CD4-positive, alpha-beta memory T cell (primary cell): Measurements from ENCODE around the gene PEMT. TPM values are rescaled to one million over a fixed set of nuclear protein-coding genes. Genes with fewer than 3 reads are reported as not detected.

ENCODE experiments used
- CTCF ChIA-PET: fragments of 350-600 bp; sonication (Branson Sonifier 250); formaldehyde crosslinking; loops from one replicate; lab custom pipeline; 2021; ENCODE audit warnings: inconsistent platforms; ENCODE audit not compliant: partially characterized antibody; lab: Charles Lee
- POLR2A ChIA-PET: fragments of 350-600 bp; sonication (Branson Sonifier 250); formaldehyde crosslinking; loops from one replicate; lab custom pipeline; 2021; ENCODE audit not compliant: partially characterized antibody; lab: Charles Lee
- DNase-seq, 5 donors: peaks; one replicate each; pipeline versions ENCODE4 v3.0.0 to v3.0.0-alpha.2; 2020 to 2022; ENCODE audit warnings: mixed read lengths in 1 of 5
- H3K27ac ChIP-seq: one replicate; pipeline ENCODE4 v1.7.0; 2013; ENCODE audit warnings: low read depth, low read length
- H3K27me3 ChIP-seq: 2 replicates; pipeline ENCODE4 v1.7.0; 2013; ENCODE audit warnings: mild to moderate bottlenecking, low read length, moderate library complexity; ENCODE audit not compliant: insufficient read depth
- H3K36me3 ChIP-seq: 2 replicates; pipeline ENCODE4 v1.7.0; 2013; ENCODE audit warnings: mild to moderate bottlenecking, low read length, moderate library complexity; ENCODE audit not compliant: insufficient read depth
- H3K4me1 ChIP-seq: 2 replicates; pipeline ENCODE4 v1.7.0; 2013; ENCODE audit warnings: mild to moderate bottlenecking, low read length, moderate library complexity; ENCODE audit not compliant: insufficient read depth
- H3K4me3 ChIP-seq, 2 donors: one replicate each; pipeline ENCODE4 v1.7.0; 2013; ENCODE audit warnings: low read length in 2 of 2, mild to moderate bottlenecking in 1 of 2
- H3K9me3 ChIP-seq, 2 donors: one replicate each; pipeline ENCODE4 v1.7.0; 2013; ENCODE audit warnings: low read length in 2 of 2, control low read depth in 1 of 2; ENCODE audit not compliant: control insufficient read depth in 1 of 2
- H3K27ac Mint-ChIP-seq, 7 donors: one replicate each; pipeline ENCODE4 v1.8.0; 2020 to 2021; ENCODE audit warnings: mixed read lengths in 7 of 7, mild to moderate bottlenecking in 6 of 7, inconsistent platforms in 3 of 7, moderate library complexity in 3 of 7
- H3K27me3 Mint-ChIP-seq, 2 donors: one replicate each; pipeline ENCODE4 v1.8.0; 2020 to 2021; ENCODE audit warnings: mixed read lengths in 2 of 2
- H3K36me3 Mint-ChIP-seq, 2 donors: one replicate each; pipeline ENCODE4 v1.8.0; 2020 to 2021; ENCODE audit warnings: mixed read lengths in 2 of 2, inconsistent platforms in 1 of 2, mild to moderate bottlenecking in 1 of 2
- H3K4me1 Mint-ChIP-seq, 4 donors: one replicate each; pipeline ENCODE4 v1.8.0; 2020 to 2021; ENCODE audit warnings: mixed read lengths in 4 of 4, mild to moderate bottlenecking in 1 of 4
- H3K4me3 Mint-ChIP-seq, 8 donors: one replicate each; pipeline ENCODE4 v1.8.0; 2020 to 2021; ENCODE audit warnings: mixed read lengths in 8 of 8, mild to moderate bottlenecking in 7 of 8, moderate library complexity in 6 of 8, inconsistent platforms in 3 of 8
- H3K9me3 Mint-ChIP-seq, 8 donors: one replicate each; pipeline ENCODE4 v1.8.0; 2020 to 2021; ENCODE audit warnings: mixed read lengths in 8 of 8, mild to moderate bottlenecking in 5 of 8, inconsistent platforms in 3 of 8, moderate library complexity in 1 of 8
- intact Hi-C: fragments of 100-400 bp; cut with micrococcal nuclease; formaldehyde crosslinking; loops from one replicate; pipeline ENCODE4 v1.15.1; 2023
- polyA plus RNA-seq, 2 donors: library from polyadenylated mRNA; unstranded; fragments of 300-500 nt; fragmentation: Illumina TruSeq; gene quantifications; one replicate each; pipeline ENCODE4 v1.2.3, GENCODE V29; 2021
- total RNA-seq, 2 experiments: library from RNA; stranded (reverse); gene quantifications; one replicate each; pipeline ENCODE4 v1.2.3, GENCODE V29; 2021

The PEMT gene
- total and polyA plus RNA-seq, 4 experiments from 2014 or later, result 11.6 to 39.0 (median 19.5) TPM

DNA sequence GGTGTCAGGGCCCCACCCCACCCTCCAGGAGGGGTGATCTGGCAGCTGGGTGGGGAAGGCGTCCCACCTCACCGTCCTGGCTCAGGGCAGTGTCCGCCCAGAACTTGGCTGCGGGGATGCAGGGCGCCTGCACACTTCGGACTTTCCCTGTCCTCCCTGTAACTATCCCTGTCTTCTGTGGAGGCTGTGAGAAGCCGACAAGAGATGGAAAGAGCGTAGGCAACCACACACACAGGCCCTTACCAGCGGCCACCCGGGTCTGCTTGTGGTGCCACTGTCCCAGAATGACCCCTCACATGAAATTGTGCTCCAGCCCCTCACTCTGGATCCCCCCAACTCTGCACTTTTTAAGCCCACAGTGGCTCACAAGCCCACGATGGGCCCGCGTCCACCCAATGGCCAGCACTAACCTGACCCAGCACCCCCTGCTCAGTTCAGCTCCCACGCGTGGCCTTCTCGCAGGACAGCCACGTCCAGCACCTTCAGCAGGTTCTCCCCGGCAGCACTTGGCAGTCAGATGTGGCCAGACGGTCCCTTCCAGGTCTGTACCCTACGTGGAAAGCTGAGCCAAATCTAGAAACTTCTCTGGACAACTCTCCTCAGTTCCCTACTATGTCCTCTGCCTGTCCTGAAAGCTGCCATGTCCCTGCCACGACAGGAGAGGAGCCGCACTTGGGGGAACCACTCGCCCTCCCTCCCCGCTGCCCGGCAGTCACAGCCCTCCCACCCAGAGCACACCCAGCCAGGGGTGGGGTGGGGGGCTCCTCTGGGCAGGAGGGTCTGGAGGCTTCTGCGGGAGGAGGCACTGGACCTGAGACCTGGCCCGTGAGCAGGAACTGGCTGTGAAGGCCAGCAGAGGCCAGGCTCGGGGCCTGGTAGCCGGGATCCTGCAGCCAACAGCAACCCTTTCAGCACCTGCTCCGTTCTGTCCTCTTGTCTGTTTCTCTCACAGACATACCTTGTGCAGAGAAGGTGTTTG is 38.0 kb downstream of the PEMT start:
- Mint-ChIP-seq H3K4me3 (no peak overlapping the region), H3K27me3 (no peaks in the 10 kb centered on the region), H3K36me3 (no peaks in the 10 kb centered on the region), H3K9me3 (no peaks in the 10 kb centered on the region), H3K4me1 (no peaks in the 10 kb centered on the region), H3K27ac (no peak overlapping the region)
- DNase-seq, result no peak
- no peak overlapping the region for H3K4me3 ChIP-seq
- ChIA-PET CTCF (no interaction called here), POLR2A (no interaction called here)
- intact Hi-C loops, result no loop called here
- H3K27me3 ChIP-seq, result no peaks in the 10 kb centered on the region
- no peaks in the 10 kb centered on the region for H3K36me3 ChIP-seq
- no peaks in the 10 kb centered on the region for H3K9me3 ChIP-seq
- H3K4me1 ChIP-seq, result no peaks in the 10 kb centered on the region
- H3K27ac ChIP-seq, result no peak overlapping the region

DNA sequence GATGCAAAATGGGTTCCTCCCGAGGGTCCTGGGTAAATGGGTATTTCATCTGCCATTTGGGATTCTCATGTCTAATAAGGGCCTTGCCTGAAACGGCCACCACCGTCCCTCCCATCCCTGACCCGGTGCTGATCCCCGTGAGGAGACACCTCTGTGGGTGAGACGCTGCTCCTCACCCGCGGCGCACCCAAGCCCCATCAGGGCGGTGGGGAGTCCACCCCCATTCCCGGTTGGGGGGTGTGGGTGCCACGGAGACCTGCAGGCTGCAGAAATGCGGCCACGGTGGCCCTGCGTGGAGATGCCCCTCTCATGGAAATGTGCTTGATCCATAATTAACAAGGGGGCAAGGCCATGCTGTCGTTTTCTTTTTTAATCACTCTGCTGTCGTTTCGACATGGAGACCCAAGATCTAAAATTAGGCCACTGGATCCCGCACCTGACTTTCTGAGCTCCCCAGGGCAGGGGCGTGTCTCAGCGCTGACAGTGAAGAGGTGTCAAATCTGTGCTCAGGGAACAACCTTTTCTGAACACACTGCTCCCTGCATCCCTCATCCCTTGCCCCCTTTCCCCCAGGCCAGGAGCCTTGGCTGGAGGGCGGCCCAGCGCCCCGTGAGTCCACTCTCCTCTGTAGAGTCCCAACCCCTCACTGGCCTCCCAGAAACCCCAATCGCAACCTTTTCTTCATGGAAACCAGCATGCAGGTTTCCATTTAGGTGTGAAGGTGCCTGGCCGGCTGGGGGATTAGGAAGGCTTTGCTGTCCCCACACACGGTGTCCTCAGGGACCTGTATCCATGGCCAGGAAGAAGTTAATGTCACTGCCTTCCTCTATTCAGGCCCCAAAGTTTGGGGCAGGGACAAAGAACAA is 38.9 kb downstream of the PEMT start:
- H3K4me3 Mint-ChIP-seq, result no peak overlapping the region
- no peaks in the 10 kb centered on the region for H3K36me3 ChIP-seq
- H3K9me3 ChIP-seq, result no peaks in the 10 kb centered on the region
- no peaks in the 10 kb centered on the region for H3K4me1 Mint-ChIP-seq
- no peaks in the 10 kb centered on the region for H3K27me3 Mint-ChIP-seq
- no peak for DNase-seq
- H3K4me1 ChIP-seq, result no peaks in the 10 kb centered on the region
- no peaks in the 10 kb centered on the region for H3K9me3 Mint-ChIP-seq
- H3K4me3 ChIP-seq, result no peak overlapping the region
- intact Hi-C loops, result no loop called here
- H3K36me3 Mint-ChIP-seq, result no peaks in the 10 kb centered on the region
- no peak overlapping the region for H3K27ac ChIP-seq
- H3K27ac Mint-ChIP-seq, result no peak overlapping the region
- CTCF ChIA-PET, result no interaction called here
- H3K27me3 ChIP-seq, result no peaks in the 10 kb centered on the region
- POLR2A ChIA-PET, result no interaction called here

DNA sequence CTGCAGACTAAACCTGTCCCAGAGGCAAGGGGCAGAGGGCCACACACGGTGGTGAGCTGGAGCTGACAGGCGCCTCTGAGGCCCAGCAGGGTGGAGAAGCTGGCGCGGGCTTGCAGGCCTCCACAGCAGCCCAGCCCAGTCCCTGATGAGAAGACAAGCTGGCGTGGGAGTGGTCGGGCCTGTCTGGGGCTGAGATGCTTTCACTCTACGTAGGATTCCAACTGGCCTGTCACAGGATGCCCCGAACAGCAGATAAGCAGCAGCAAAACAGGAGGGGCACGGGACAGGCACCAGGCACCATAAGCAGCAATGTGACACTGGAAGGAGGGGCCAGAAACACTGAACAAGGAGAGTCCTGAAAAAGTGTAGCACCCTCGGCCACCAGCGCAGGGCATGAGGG is 40.1 kb downstream of the PEMT start:
- CTCF ChIA-PET, result no interaction called here
- no peaks in the 10 kb centered on the region for H3K36me3 ChIP-seq
- intact Hi-C loops, result no loop called here
- no peaks in the 10 kb centered on the region for H3K9me3 ChIP-seq
- H3K4me1 ChIP-seq, result no peaks in the 10 kb centered on the region
- POLR2A ChIA-PET, result no interaction called here
- Mint-ChIP-seq H3K27me3 (no peaks in the 10 kb centered on the region), H3K9me3 (no peaks in the 10 kb centered on the region), H3K27ac (peak overlapping the region in 1 of 7 donors; percentile 36), H3K4me1 (no peaks in the 10 kb centered on the region), H3K4me3 (no peak overlapping the region), H3K36me3 (no peaks in the 10 kb centered on the region)
- no peak overlapping the region for H3K4me3 ChIP-seq
- no peak for DNase-seq
- no peaks in the 10 kb centered on the region for H3K27me3 ChIP-seq
- no peak overlapping the region for H3K27ac ChIP-seq

DNA sequence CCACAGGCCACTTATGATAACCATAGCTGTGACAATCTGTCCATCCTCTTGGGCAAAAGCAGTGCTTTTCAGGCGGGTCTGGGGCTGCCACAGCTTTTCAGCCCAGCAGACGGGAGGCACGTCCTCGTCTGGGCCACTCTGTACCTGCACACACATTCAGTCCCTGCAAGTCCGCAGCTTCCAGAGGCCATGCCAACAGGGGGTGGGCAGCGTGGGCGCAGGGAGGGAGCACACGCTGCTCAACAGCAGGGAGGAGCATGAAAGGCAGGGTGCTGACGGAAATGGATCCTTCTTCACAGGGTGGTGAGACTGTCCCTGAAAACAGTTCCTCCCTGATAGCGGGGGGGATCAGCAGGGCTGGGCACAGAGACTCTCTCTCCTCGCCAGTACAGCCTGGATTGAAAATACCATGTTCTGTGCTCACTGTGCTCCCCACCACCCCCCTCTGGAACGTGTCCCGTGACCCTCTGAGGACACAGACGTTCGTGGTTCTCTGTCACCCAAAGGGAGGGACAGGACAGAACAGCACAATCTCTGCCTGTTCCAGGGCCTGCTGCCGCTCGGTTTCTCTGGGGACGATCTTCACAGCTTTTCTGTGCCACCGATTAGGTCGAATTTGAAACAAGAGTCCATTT is 41.7 kb downstream of the PEMT start:
- H3K4me3 Mint-ChIP-seq, result no peak overlapping the region
- Histone ChIP-seq H3K4me3 (no peak overlapping the region), H3K4me1 (no peaks in the 10 kb centered on the region), H3K27me3 (no peaks in the 10 kb centered on the region), H3K36me3 (no peaks in the 10 kb centered on the region), H3K27ac (no peak overlapping the region), H3K9me3 (no peaks in the 10 kb centered on the region)
- no peak overlapping the region for H3K27ac Mint-ChIP-seq
- intact Hi-C loops, result no loop called here
- H3K27me3 Mint-ChIP-seq, result no peaks in the 10 kb centered on the region
- H3K4me1 Mint-ChIP-seq, result no peaks in the 10 kb centered on the region
- no peaks in the 10 kb centered on the region for H3K9me3 Mint-ChIP-seq
- POLR2A ChIA-PET, result no interaction called here
- CTCF ChIA-PET, result no interaction called here
- no peaks in the 10 kb centered on the region for H3K36me3 Mint-ChIP-seq
- no peak for DNase-seq

DNA sequence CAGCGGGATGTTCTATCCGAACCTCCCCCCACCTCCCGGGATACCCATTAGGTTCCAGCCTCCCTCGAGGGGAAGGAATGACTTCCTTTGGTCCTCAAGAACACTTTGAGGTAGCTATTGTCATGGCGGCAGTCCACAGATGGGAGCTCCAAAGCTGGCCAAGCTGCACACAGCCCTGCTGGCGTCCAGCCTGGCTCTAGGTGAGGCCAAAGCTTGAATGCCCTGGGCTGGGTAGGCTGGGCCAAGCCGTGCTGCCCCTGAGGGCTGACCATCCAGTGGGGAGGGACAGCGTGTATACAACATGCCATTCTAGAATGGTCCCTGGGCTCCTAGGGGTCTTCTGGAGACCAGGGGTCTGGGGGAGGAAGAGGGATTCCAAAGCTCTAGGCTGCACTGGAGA is 43.5 kb downstream of the PEMT start:
- no peaks in the 10 kb centered on the region for H3K9me3 ChIP-seq
- Mint-ChIP-seq H3K4me1 (no peaks in the 10 kb centered on the region), H3K27me3 (no peaks in the 10 kb centered on the region), H3K36me3 (no peaks in the 10 kb centered on the region), H3K4me3 (no peak overlapping the region), H3K9me3 (no peaks in the 10 kb centered on the region), H3K27ac (no peak overlapping the region)
- H3K27me3 ChIP-seq, result no peaks in the 10 kb centered on the region
- no peaks in the 10 kb centered on the region for H3K4me1 ChIP-seq
- H3K4me3 ChIP-seq, result no peak overlapping the region
- H3K36me3 ChIP-seq, result no peaks in the 10 kb centered on the region
- CTCF ChIA-PET, result no interaction called here
- DNase-seq, result no peak
- H3K27ac ChIP-seq, result no peak overlapping the region
- POLR2A ChIA-PET, result no interaction called here
- intact Hi-C loops, result no loop called here

DNA sequence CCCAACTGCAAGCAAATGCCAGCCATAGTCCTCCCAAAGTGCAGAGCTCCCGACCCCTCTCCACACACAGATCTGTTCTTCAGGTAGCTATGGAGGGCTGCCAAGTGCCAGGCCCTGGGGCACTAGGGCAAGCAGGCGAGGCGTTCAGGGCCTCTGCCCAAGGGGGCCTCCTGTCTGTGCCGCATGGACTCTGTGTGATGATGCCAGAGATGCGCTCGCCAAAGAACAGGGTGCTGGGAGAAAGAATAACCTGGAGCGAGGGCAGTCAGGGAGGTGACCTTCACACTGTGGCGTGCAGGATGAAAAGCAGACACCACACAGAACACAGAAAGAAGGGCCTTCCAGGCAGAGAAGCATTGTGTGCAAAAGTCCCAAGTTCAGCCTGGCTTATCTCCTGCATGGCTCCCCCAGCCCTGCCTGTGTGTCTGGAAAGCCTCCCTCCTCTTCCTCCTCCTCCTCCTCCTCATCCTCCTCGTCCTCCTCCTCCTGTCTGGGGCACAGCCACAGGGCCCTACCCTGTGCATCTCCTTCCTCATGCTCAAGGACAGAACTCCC is 44.2 kb downstream of the PEMT start:
- Mint-ChIP-seq H3K27me3 (no peaks in the 10 kb centered on the region), H3K27ac (no peak overlapping the region), H3K9me3 (no peaks in the 10 kb centered on the region), H3K4me3 (no peak overlapping the region), H3K4me1 (no peaks in the 10 kb centered on the region), H3K36me3 (no peaks in the 10 kb centered on the region)
- Histone ChIP-seq H3K9me3 (no peaks in the 10 kb centered on the region), H3K27ac (no peak overlapping the region), H3K36me3 (no peaks in the 10 kb centered on the region), H3K27me3 (no peaks in the 10 kb centered on the region), H3K4me1 (no peaks in the 10 kb centered on the region), H3K4me3 (no peak overlapping the region)
- ChIA-PET POLR2A (no interaction called here), CTCF (no interaction called here)
- no peak for DNase-seq
- intact Hi-C loops, result no loop called here
